Endothelial cell of umbilical vein (primary cell): Measurements from ENCODE around the gene PLXNC1. TPM values are rescaled to one million over a fixed set of nuclear protein-coding genes. Genes with fewer than 3 reads are reported as not detected.

ENCODE experiments used
- BruUV-seq: library from RNA; stranded (reverse); fragments of 400-500 nt; replicated peaks from 2 replicates; lab custom pipeline; 2021; lab: Mats Ljungman, UMichigan
- CTCF ChIA-PET: fragments of 300-600, 350-600 bp; sonication (Branson Sonifier 250); formaldehyde crosslinking; loops from one replicate; lab custom pipeline; 2021; ENCODE audit warnings: antibody characterized with exemption, inconsistent platforms; lab: Charles Lee
- POLR2A ChIA-PET: fragments of 300-600, 350-600 bp; sonication (Branson Sonifier 250); formaldehyde crosslinking; loops from one replicate; lab custom pipeline; 2021; ENCODE audit warnings: antibody characterized with exemption, inconsistent platforms; lab: Charles Lee
- DNase-seq: peaks from one replicate; pipeline ENCODE4 v3.0.0-alpha.2; 2011; ENCODE audit warnings: low read depth, low spot score
- FAIRE-seq: peaks from 2 replicates; lab custom pipeline; 2011; peaks lifted over from hg19 to GRCh38; lab: Jason Lieb, UNC
- H2AFZ ChIP-seq: 2 replicates; pipeline ENCODE4 v1.6.0; 2012; ENCODE audit warnings: low read depth, low read length, control low read depth, inconsistent platforms
- H3K27ac ChIP-seq: 2 replicates; pipeline ENCODE4 v1.5.1; 2011; ENCODE audit warnings: low read depth, mild to moderate bottlenecking, control low read depth, low read length, moderate library complexity; ENCODE audit not compliant: insufficient read depth
- H3K27me3 ChIP-seq, 2 experiments: 2 replicates each; pipeline versions ENCODE4 v1.6.0 to v1.6.1; 2011; ENCODE audit warnings: low read length in 2 of 2, mixed read lengths in 1 of 2; ENCODE audit not compliant: control insufficient read depth in 2 of 2, insufficient read depth in 2 of 2
- H3K36me3 ChIP-seq, 2 experiments: 2 replicates in 1 of 2; 3 replicates in 1 of 2; pipeline ENCODE4 v1.5.1; 2011; ENCODE audit warnings: low read length in 2 of 2, mild to moderate bottlenecking in 1 of 2, moderate library complexity in 1 of 2; ENCODE audit not compliant: control insufficient read depth in 2 of 2, insufficient read depth in 2 of 2; ENCODE audit errors: extremely low read depth in 1 of 2
- H3K4me1 ChIP-seq: 3 replicates; pipeline ENCODE4 v1.5.1; 2011; ENCODE audit warnings: mild to moderate bottlenecking, low read length; ENCODE audit not compliant: control insufficient read depth, insufficient read depth; ENCODE audit errors: extremely low read depth
- H3K4me2 ChIP-seq: 2 replicates; pipeline ENCODE4 v1.6.1; 2011; ENCODE audit warnings: low read length, control low read depth, mixed read lengths; ENCODE audit not compliant: insufficient read depth
- H3K4me3 ChIP-seq, 3 experiments: fragments of 200-600 bp in 1 of 3; sonication (generic), shearing (Covaris generic) in 1 of 3; replicated peaks in 1 of 3; 2 replicates each; pipeline ENCODE4 v1.5.1; 2011 to 2016; ENCODE audit warnings: control low read depth in 3 of 3, low read length in 3 of 3, mild to moderate bottlenecking in 2 of 3, inconsistent platforms in 1 of 3, low read depth in 1 of 3, moderate library complexity in 1 of 3; ENCODE audit not compliant: insufficient read depth in 1 of 3
- H3K79me2 ChIP-seq: 2 replicates; pipeline ENCODE4 v1.6.0; 2012; ENCODE audit warnings: low read length, inconsistent platforms; ENCODE audit not compliant: control insufficient read depth, insufficient read depth
- H3K9ac ChIP-seq: replicated peaks from 2 replicates; pipeline ENCODE3; 2011; ENCODE audit warnings: low read length, control low read depth; ENCODE audit not compliant: insufficient read depth; ENCODE audit errors: extremely low read depth
- H3K9me1 ChIP-seq: replicated peaks from 3 replicates; pipeline ENCODE4 v1.6.0; 2011; ENCODE audit warnings: mild to moderate bottlenecking, low read length; ENCODE audit not compliant: control insufficient read depth, insufficient read depth; ENCODE audit errors: extremely low read depth
- H3K9me3 ChIP-seq: replicated peaks from 2 replicates; pipeline ENCODE4 v1.5.1; 2012; ENCODE audit warnings: low read length, inconsistent platforms; ENCODE audit not compliant: control insufficient read depth, insufficient read depth
- H4K20me1 ChIP-seq: replicated peaks from 2 replicates; pipeline ENCODE3; 2011; ENCODE audit warnings: mild to moderate bottlenecking, low read length; ENCODE audit not compliant: control insufficient read depth, insufficient read depth; ENCODE audit errors: extremely low read depth
- CTCF ChIP-seq, 2 donors: IDR thresholded peaks; 1 replicate in 1 of 2; 2 replicates in 1 of 2; pipeline ENCODE4 v1.5.1; 2011; ENCODE audit warnings: low read length in 2 of 2, mild to moderate bottlenecking in 2 of 2, moderate library complexity in 2 of 2, control low read depth in 1 of 2, inconsistent platforms in 1 of 2, low read depth in 1 of 2; ENCODE audit not compliant: insufficient read depth in 1 of 2; ENCODE audit errors: extremely low read depth in 1 of 2
- EZH2 ChIP-seq: IDR thresholded peaks from 2 replicates; pipeline ENCODE4 v1.6.1; 2012; ENCODE audit warnings: borderline replicate concordance, low read depth, mild to moderate bottlenecking, moderate library complexity, low read length, inconsistent platforms; ENCODE audit not compliant: severe bottlenecking
- GATA2 ChIP-seq: IDR thresholded peaks from 2 replicates; pipeline ENCODE4 v1.7.0; 2011; ENCODE audit warnings: low read depth, mild to moderate bottlenecking, moderate library complexity, mixed read lengths, low read length; ENCODE audit not compliant: insufficient read length, insufficient read depth
- MAX ChIP-seq: IDR thresholded peaks from 2 replicates; pipeline ENCODE4 v1.6.1; 2011; ENCODE audit not compliant: insufficient read depth, insufficient read length
- MYC ChIP-seq: IDR thresholded peaks from one replicate; pipeline ENCODE4 v1.6.1; 2011; ENCODE audit warnings: mild to moderate bottlenecking, low read depth, low read length
- POLR2A ChIP-seq: IDR thresholded peaks from 2 replicates; pipeline ENCODE4 v1.6.1; 2012; ENCODE audit warnings: low read depth, mild to moderate bottlenecking, control low read depth, low read length
- dilution Hi-C: fragments of 300-500 bp; cut with MboI; formaldehyde crosslinking; loops from one replicate; pipeline ENCODE4 v1.15.0; 2019; ENCODE audit warnings: low sequenced_read_pairs; ENCODE audit not compliant: extremely low pct_ligation_motif_present
- intact Hi-C: fragments of 100-400 bp; cut with micrococcal nuclease; formaldehyde crosslinking; loops from one replicate; pipeline ENCODE4 v1.10.0; 2022
- polyA plus RNA-seq, 4 experiments: library from polyadenylated mRNA; depleted of rRNA in 3 of 4; stranded (reverse) in 3 of 4; unstranded in 1 of 4; fragments of >200 nt; gene quantifications; 2 replicates each; pipeline versions ENCODE4 v1.2.1 to v1.2.3, GENCODE V29; 2011 to 2012; ENCODE audit warnings: missing spikeins in 1 of 4
- total RNA-seq: library from RNA; stranded (reverse); gene quantifications from 2 replicates; pipeline ENCODE4 v1.2.3, GENCODE V29; 2021

Gene PLXNC1
- total and polyA plus RNA-seq, 2 donors (not counting 3 experiments of a cell fraction or from before 2014, with no cell fraction given): 0.04 TPM; not detected in 1

- Histone ChIP-seq H3K36me3 (no peaks in the 10 kb centered on the region), H3K9me3 (no peaks in the 10 kb centered on the region), H2AFZ (no peak overlapping the region), H3K27ac (no peak overlapping the region), H3K27me3 (peaks cover 5 to 18% of the 10 kb centered on the region in 2 experiments), H4K20me1 (no peaks in the 10 kb centered on the region), H3K4me1 (no peaks in the 10 kb centered on the region), H3K9ac (no peak overlapping the region), H3K79me2 (no peaks in the 10 kb centered on the region), H3K9me1 (no peaks in the 10 kb centered on the region), H3K4me2 (no peak overlapping the region), H3K4me3 (no peak overlapping the region)
- dilution Hi-C loops (no loop called here), intact Hi-C loops (no loop called here)
- FAIRE-seq (no peak), DNase-seq (no peak)
- POLR2A ChIA-PET: no interaction called here
- BruUV-seq: no TSS peak
- CTCF ChIA-PET: no interaction called here
- TF ChIP-seq GATA2: no peak
- no peak for TF ChIP-seq EZH2
- no peak for TF ChIP-seq MAX
- TF ChIP-seq CTCF (IDR thresholded peaks at IDR 0.05; ENCODE audit: extremely low read depth in 1 of 2, insufficient read depth in 1 of 2, low read depth in 1 of 2, low read length in 2 of 2): no peak
- no peak for TF ChIP-seq POLR2A
- TF ChIP-seq MYC: no peak
These were observed 118.6 kb downstream of the PLXNC1 start for GRCh38 chr12:94266796-94267536.
